Right lobe of liver (tissue), 4 donors: ENCODE data around the gene LIPA.

Experiments
- CTCF ChIP-seq, 4 donors: fragments of 200-600 bp in 3 of 4; fragments of 450-650 bp in 1 of 4; IDR thresholded peaks; one replicate each; pipeline versions ENCODE4 v1.5.1 to v1.8.0; 2016 to 2022; ENCODE audit warnings: antibody characterized with exemption in 4 of 4, mild to moderate bottlenecking in 2 of 4
- POLR2A ChIP-seq: fragments of 450-650 bp; IDR thresholded peaks from one replicate; pipeline ENCODE4 v1.6.1; 2017; ENCODE audit warnings: antibody characterized with exemption, mild to moderate bottlenecking
- donor health status: DM: no; HTN: no; CAD: no.
- donor health status: DM: no; HTN: no; CAD: no.
- donor health status: DM: no; HTN: yes; CAD: no.

GRCh38 chr10:89256340-89256739 is 4.8 kb upstream of the LIPA start:
- TF ChIP-seq CTCF (IDR thresholded peaks at IDR 0.05) (no peak), POLR2A (no peak)
